BJ (cell line): ENCODE results near the gene VPS8. TPM values are rescaled to one million over a fixed set of nuclear protein-coding genes. Genes with fewer than 3 reads are reported as not detected.
A peak's percentile ranks its signal among the peaks of the same experiment; 100 is the strongest.

ENCODE experiments used
- CTCF ChIA-PET: fragments of 350-600 bp; formaldehyde crosslinking; extraction: SDS; loops from one replicate; lab custom pipeline; 2021; ENCODE audit warnings: antibody characterized with exemption, inconsistent platforms; lab: Yijun Ruan, JAX
- POLR2A ChIA-PET: fragments of 300-600 bp; sonication (Branson Sonifier 250); formaldehyde crosslinking; extraction: SDS; loops from one replicate; lab custom pipeline; 2021; ENCODE audit warnings: antibody characterized with exemption; lab: Charles Lee
- DNase-seq: peaks from one replicate; pipeline ENCODE4 v3.0.0-alpha.2; 2011; ENCODE audit warnings: low read depth
- H3K27me3 ChIP-seq: 2 replicates; pipeline ENCODE4 v1.6.0; 2011; ENCODE audit warnings: low read length; ENCODE audit not compliant: control insufficient read depth, insufficient read depth
- H3K36me3 ChIP-seq: 2 replicates; pipeline ENCODE4 v1.5.1; 2011; ENCODE audit warnings: low read length; ENCODE audit not compliant: control insufficient read depth, insufficient read depth
- H3K4me3 ChIP-seq: 2 replicates; pipeline ENCODE4 v1.5.1; 2011; ENCODE audit warnings: low read depth, mild to moderate bottlenecking, control low read depth, low read length
- CTCF ChIP-seq: IDR thresholded peaks from 2 replicates; pipeline ENCODE4 v1.5.1; 2011; ENCODE audit warnings: low read depth, mild to moderate bottlenecking, control low read depth, inconsistent platforms, low read length, moderate library complexity; ENCODE audit not compliant: insufficient read depth
- polyA plus RNA-seq: library from polyadenylated mRNA; depleted of rRNA; stranded (reverse); fragments of >200 nt; gene quantifications from 2 replicates; pipeline ENCODE4 v1.2.3, GENCODE V29; 2011

The VPS8 gene
- polyA plus RNA-seq, 1 experiment = 14.3 TPM

GRCh38 chr3:184805351-184806038, 6.5 kb upstream of the VPS8 start:
- no peak for DNase-seq
- no peak overlapping the region for H3K4me3 ChIP-seq
- no peak for TF ChIP-seq CTCF
- H3K36me3 ChIP-seq = no peaks in the 10 kb centered on the region
- POLR2A ChIA-PET = no interaction called here
- H3K27me3 ChIP-seq = peaks cover 2% of the 10 kb centered on the region
- CTCF ChIA-PET = interaction anchor here (0.6 kb wide), 1 partner anchor 1298 kb away, joined by 3 read pairs; no protein-coding TSS in a partner anchor

GRCh38 chr3:184806567-184807271, 5.2 kb upstream of the VPS8 start:
- Histone ChIP-seq H3K27me3 (peaks cover 2% of the 10 kb centered on the region), H3K36me3 (no peaks in the 10 kb centered on the region), H3K4me3 (no peak overlapping the region)
- DNase-seq = no peak
- no peak for TF ChIP-seq CTCF
- POLR2A ChIA-PET = no interaction called here
- CTCF ChIA-PET = interaction anchor here (0.6 kb wide), 2 partner anchors 1297 to 1314 kb away, joined by 3 read pairs; no protein-coding TSS in a partner anchor

- DNase-seq = no peak
- no peaks in the 10 kb centered on the region for H3K36me3 ChIP-seq
- ChIA-PET CTCF (interaction anchor here (0.6 to 1.4 kb wide), 5 partner anchors 10 to 81 kb away, joined by 3 to 5 read pairs (median 3); no protein-coding TSS in a partner anchor), POLR2A (no interaction called here)
- peaks cover 2% of the 10 kb centered on the region for H3K27me3 ChIP-seq
- no peak for TF ChIP-seq CTCF
- no peak overlapping the region for H3K4me3 ChIP-seq
Measured at GRCh38 chr3:184807549-184807948, 4.4 kb upstream of the VPS8 start.

- ChIA-PET POLR2A (no interaction called here), CTCF (interaction anchor here (0.6 to 1.4 kb wide), 6 partner anchors 10 to 244 kb away, joined by 3 to 5 read pairs (median 4); no protein-coding TSS in a partner anchor)
- DNase-seq = no peak
- no peaks in the 10 kb centered on the region for H3K36me3 ChIP-seq
- peak; percentile 36 for TF ChIP-seq CTCF
- H3K4me3 ChIP-seq = no peak overlapping the region
- H3K27me3 ChIP-seq = peaks cover 2% of the 10 kb centered on the region
Measured at GRCh38 chr3:184808021-184808420, 3.9 kb upstream of the VPS8 start.

GRCh38 chr3:184810146-184810545, 1.8 kb upstream of the VPS8 start:
- Histone ChIP-seq H3K36me3 (no peaks in the 10 kb centered on the region), H3K4me3 (no peak overlapping the region), H3K27me3 (no peaks in the 10 kb centered on the region)
- no peak for DNase-seq
- POLR2A ChIA-PET = no interaction called here
- no peak for TF ChIP-seq CTCF
- CTCF ChIA-PET = interaction anchor here (1.1 to 4.4 kb wide), 2 partner anchors 13 to 249 kb away, joined by 3 to 16 read pairs; no protein-coding TSS in a partner anchor
